ENCODE data around the gene GABRB1. TPM values are rescaled to one million over a fixed set of nuclear protein-coding genes. Genes with fewer than 3 reads are reported as not detected.

The GABRB1 gene
- total RNA-seq, 1 experiment from 2014 or later: not detected

GRCh38 chr4:47218631-47219030 lies 187.3 kb downstream of the GABRB1 start:
- ATAC-seq: no peak
- BruUV-seq (replicated peaks): no TSS peak

More at GRCh38 chr4:47218631-47219030, 187.3 kb downstream of the GABRB1 start:
- Histone ChIP-seq H3K27me3 (ENCODE audit: insufficient read depth, low read length) (0 out of 2 replicates have a peak, but pooled peaks cover 25% of the 10 kb centered on the region), H3K9me2 (ENCODE audit: insufficient read depth) (no peaks in the 10 kb centered on the region), H3K4me3 (replicated peaks in 1 of 2; ENCODE audit: low read depth in 1 of 2, low read length in 2 of 2) (no peak overlapping the region), H3K9me3 (ENCODE audit: control insufficient read depth in 1 of 2, insufficient read depth in 1 of 2, low read depth in 1 of 2, low read length in 2 of 2) (no peaks in the 10 kb centered on the region), H4K20me1 (ENCODE audit: insufficient read depth) (no peaks in the 10 kb centered on the region), H3K79me2 (ENCODE audit: insufficient read depth, low read length) (no peaks in the 10 kb centered on the region), H3K9ac (ENCODE audit: low read length) (no peak overlapping the region), H3K36me3 (ENCODE audit: control insufficient read depth in 1 of 2, insufficient read depth in 2 of 2, low read length in 2 of 2) (no peaks in the 10 kb centered on the region), H3K4me2 (ENCODE audit: low read length) (no peak overlapping the region), H3K27ac (ENCODE audit: low read depth, low read length) (no peak overlapping the region), H2AFZ (ENCODE audit: low read depth, low read length, poor library complexity, severe bottlenecking) (no peak overlapping the region), H3K4me1 (ENCODE audit: control insufficient read depth in 1 of 2, insufficient read depth in 2 of 2, low read length in 2 of 2) (no peaks in the 10 kb centered on the region)
- ChIA-PET CTCF (no interaction called here), RAD21 (ENCODE audit: low non-redundant PET in 1 of 2, low total read pairs in 2 of 2, uncharacterized antibody in 2 of 2, unreplicated experiment in 2 of 2) (no interaction called here), POLR2A (no interaction called here)
- no peak for DNase-seq (ENCODE audit: low read depth, low spot score)
- intact Hi-C loops (cut with micrococcal nuclease): no loop called here
- TF ChIP-seq EGR1 (IDR thresholded peaks at IDR 0.05; ENCODE audit: low read depth) (no peak), CTCF (IDR thresholded peaks at IDR 0.05 in 2 of 3, conservative IDR thresholded peaks at IDR 0.05 in 1 of 3; ENCODE audit: borderline replicate concordance in 1 of 3, insufficient read depth in 1 of 3, low read depth in 2 of 3, low read length in 2 of 3) (no peak), SRF (IDR thresholded peaks at IDR 0.05; ENCODE audit: low read depth) (no peak), MAX (IDR thresholded peaks at IDR 0.05) (no peak), YY1 (IDR thresholded peaks at IDR 0.05; ENCODE audit: extremely low read depth, insufficient replicate concordance, low read depth, low read length) (no peak), TCF7L2 (IDR thresholded peaks at IDR 0.05; ENCODE audit: borderline replicate concordance, extremely low read depth, insufficient read depth, insufficient read length) (no peak), EZH2phosphoT487 (IDR thresholded peaks at IDR 0.05; ENCODE audit: borderline replicate concordance) (no peak), ATF3 (IDR thresholded peaks at IDR 0.05) (no peak), POLR2A (IDR thresholded peaks at IDR 0.05; ENCODE audit: borderline replicate concordance, extremely low read depth, insufficient read depth, insufficient read length) (no peak), CEBPB (IDR thresholded peaks at IDR 0.05; ENCODE audit: low read depth) (no peak), SP1 (IDR thresholded peaks at IDR 0.05; ENCODE audit: low read depth) (no peak), JUND (IDR thresholded peaks at IDR 0.05) (no peak)

Measured in HCT116 (cell line).